Ishikawa (cell line): ENCODE measurements around the gene MMS19.

Experiments
- CEBPB ChIP-seq: IDR thresholded peaks from 2 replicates; pipeline ENCODE4 v1.6.1; 2012
- CREB1 ChIP-seq: IDR thresholded peaks from 2 replicates; pipeline ENCODE4 v1.6.1; 2012; ENCODE audit warnings: low read depth
- EGR1 ChIP-seq: IDR thresholded peaks from 2 replicates; pipeline ENCODE4 v1.6.1; 2012
- EP300 ChIP-seq: IDR thresholded peaks from 2 replicates; pipeline ENCODE4 v1.6.1; 2012; ENCODE audit warnings: borderline replicate concordance
- FOXM1 ChIP-seq: IDR thresholded peaks from 2 replicates; pipeline ENCODE4 v1.6.1; 2012; ENCODE audit warnings: low read depth, borderline replicate concordance
- NFIC ChIP-seq: IDR thresholded peaks from 2 replicates; pipeline ENCODE4 v1.6.1; 2012
- RAD21 ChIP-seq: IDR thresholded peaks from 2 replicates; pipeline ENCODE4 v1.6.1; 2012; ENCODE audit warnings: low read depth
- TAF1 ChIP-seq: IDR thresholded peaks from 2 replicates; pipeline ENCODE4 v1.6.1; 2012; ENCODE audit warnings: low read depth, mild to moderate bottlenecking
- TEAD4 ChIP-seq: IDR thresholded peaks from 2 replicates; pipeline ENCODE4 v1.6.1; 2012
- YY1 ChIP-seq: IDR thresholded peaks from 2 replicates; pipeline ENCODE4 v1.6.1; 2012; ENCODE audit warnings: low read depth
- ZBTB7A ChIP-seq: IDR thresholded peaks from 2 replicates; pipeline ENCODE4 v1.6.1; 2012; ENCODE audit warnings: low read depth
- TF ChIP-seq, protein P1 (sequence below): IDR thresholded peaks from 2 replicates; pipeline ENCODE4 v1.6.1; 2012
- TF ChIP-seq, protein P2 (sequence below): IDR thresholded peaks from 2 replicates; pipeline ENCODE4 v1.6.1; 2012; ENCODE audit warnings: low read depth, mild to moderate bottlenecking

DNA sequence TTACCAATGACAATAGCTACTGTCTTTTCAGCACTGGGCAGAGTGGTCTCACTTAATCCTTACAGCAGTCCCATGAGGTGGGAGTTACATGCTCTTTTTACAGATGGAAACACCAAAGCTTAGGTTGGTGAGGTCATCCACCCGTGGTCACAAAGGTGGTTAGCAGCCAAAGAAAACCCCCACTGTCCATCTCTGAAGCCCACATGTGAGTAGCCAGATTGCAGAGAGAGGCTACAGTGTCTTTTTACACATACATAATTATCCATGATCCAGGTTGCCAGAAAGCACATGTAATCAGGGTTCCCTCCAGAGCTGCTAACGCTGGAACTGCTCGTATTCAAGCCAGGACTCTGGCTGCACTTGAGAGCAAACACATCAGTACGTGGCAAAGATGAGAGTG, 49.7 kb upstream of the MMS19 start:
- TF ChIP-seq EGR1 = no peak
- TF ChIP-seq, protein P1, sequence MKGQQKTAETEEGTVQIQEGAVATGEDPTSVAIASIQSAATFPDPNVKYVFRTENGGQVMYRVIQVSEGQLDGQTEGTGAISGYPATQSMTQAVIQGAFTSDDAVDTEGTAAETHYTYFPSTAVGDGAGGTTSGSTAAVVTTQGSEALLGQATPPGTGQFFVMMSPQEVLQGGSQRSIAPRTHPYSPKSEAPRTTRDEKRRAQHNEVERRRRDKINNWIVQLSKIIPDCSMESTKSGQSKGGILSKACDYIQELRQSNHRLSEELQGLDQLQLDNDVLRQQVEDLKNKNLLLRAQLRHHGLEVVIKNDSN = no peak
- no peak for TF ChIP-seq YY1
- TF ChIP-seq CEBPB = no peak
- no peak for TF ChIP-seq NFIC
- TF ChIP-seq, protein P2, sequence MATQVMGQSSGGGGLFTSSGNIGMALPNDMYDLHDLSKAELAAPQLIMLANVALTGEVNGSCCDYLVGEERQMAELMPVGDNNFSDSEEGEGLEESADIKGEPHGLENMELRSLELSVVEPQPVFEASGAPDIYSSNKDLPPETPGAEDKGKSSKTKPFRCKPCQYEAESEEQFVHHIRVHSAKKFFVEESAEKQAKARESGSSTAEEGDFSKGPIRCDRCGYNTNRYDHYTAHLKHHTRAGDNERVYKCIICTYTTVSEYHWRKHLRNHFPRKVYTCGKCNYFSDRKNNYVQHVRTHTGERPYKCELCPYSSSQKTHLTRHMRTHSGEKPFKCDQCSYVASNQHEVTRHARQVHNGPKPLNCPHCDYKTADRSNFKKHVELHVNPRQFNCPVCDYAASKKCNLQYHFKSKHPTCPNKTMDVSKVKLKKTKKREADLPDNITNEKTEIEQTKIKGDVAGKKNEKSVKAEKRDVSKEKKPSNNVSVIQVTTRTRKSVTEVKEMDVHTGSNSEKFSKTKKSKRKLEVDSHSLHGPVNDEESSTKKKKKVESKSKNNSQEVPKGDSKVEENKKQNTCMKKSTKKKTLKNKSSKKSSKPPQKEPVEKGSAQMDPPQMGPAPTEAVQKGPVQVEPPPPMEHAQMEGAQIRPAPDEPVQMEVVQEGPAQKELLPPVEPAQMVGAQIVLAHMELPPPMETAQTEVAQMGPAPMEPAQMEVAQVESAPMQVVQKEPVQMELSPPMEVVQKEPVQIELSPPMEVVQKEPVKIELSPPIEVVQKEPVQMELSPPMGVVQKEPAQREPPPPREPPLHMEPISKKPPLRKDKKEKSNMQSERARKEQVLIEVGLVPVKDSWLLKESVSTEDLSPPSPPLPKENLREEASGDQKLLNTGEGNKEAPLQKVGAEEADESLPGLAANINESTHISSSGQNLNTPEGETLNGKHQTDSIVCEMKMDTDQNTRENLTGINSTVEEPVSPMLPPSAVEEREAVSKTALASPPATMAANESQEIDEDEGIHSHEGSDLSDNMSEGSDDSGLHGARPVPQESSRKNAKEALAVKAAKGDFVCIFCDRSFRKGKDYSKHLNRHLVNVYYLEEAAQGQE = no peak
- TF ChIP-seq ZBTB7A = no peak
- TF ChIP-seq TAF1 = no peak
- TF ChIP-seq FOXM1 = no peak
- TF ChIP-seq EP300 = no peak
- no peak for TF ChIP-seq TEAD4
- TF ChIP-seq RAD21 = no peak
- no peak for TF ChIP-seq CREB1
